H1 (cell line): ENCODE data around the gene LHFPL2.

Experiments used
- ATF2 ChIP-seq: IDR thresholded peaks from 2 replicates; pipeline ENCODE4 v1.6.1; 2012; ENCODE audit warnings: low read length, inconsistent platforms
- BACH1 ChIP-seq: IDR thresholded peaks from 2 replicates; pipeline ENCODE4 v1.6.1; 2012; ENCODE audit warnings: low read length, improper control_type of control experiment
- CBX8 ChIP-seq: fragments of 300-800, 300-1000 bp; sonication (generic); IDR thresholded peaks from 2 replicates; pipeline ENCODE4 v1.7.1; 2016; ENCODE audit warnings: low read depth, low read length, borderline replicate concordance
- CTCF ChIP-seq, 3 experiments: IDR thresholded peaks; 1 replicate in 2 of 3; 2 replicates in 1 of 3; pipeline versions ENCODE4 v1.5.1 to v1.6.1; 2011; ENCODE audit warnings: low read length in 3 of 3, mild to moderate bottlenecking in 3 of 3, inconsistent platforms in 2 of 3, low read depth in 1 of 3, moderate library complexity in 1 of 3; ENCODE audit not compliant: insufficient read depth in 1 of 3; ENCODE audit errors: control extremely low read depth in 1 of 3
- JUN ChIP-seq: IDR thresholded peaks from 2 replicates; pipeline ENCODE4 v1.6.1; 2011; ENCODE audit warnings: low read depth, mild to moderate bottlenecking, improper control_type of control experiment, low read length
- POLR2A ChIP-seq, 2 experiments: IDR thresholded peaks; 1 replicate in 1 of 2; 2 replicates in 1 of 2; pipeline ENCODE4 v1.6.1; 2011; ENCODE audit warnings: low read depth in 2 of 2, low read length in 2 of 2, mild to moderate bottlenecking in 2 of 2; ENCODE audit errors: control extremely low read depth in 1 of 2
- TAF7 ChIP-seq: optimal IDR thresholded peaks from 2 replicates; pipeline ENCODE3; 2011; ENCODE audit warnings: low read depth, mild to moderate bottlenecking, inconsistent platforms, low read length, moderate library complexity, borderline replicate concordance
- ZNF274 ChIP-seq: IDR thresholded peaks from 2 replicates; pipeline ENCODE4 v1.7.0; 2012; ENCODE audit warnings: low read length, borderline replicate concordance; ENCODE audit errors: extremely low read depth

GRCh38 chr5:78447775-78448424, 200.7 kb downstream of the LHFPL2 start:
- TF ChIP-seq CTCF (IDR thresholded peaks at IDR 0.05; ENCODE audit: control extremely low read depth in 1 of 3, insufficient read depth in 1 of 3, low read depth in 1 of 3, low read length in 3 of 3): no peak
- TF ChIP-seq ZNF274: no peak
- no peak for TF ChIP-seq BACH1
- no peak for TF ChIP-seq POLR2A (IDR thresholded peaks at IDR 0.05; ENCODE audit: control extremely low read depth in 1 of 2, low read depth in 2 of 2, low read length in 2 of 2)
- no peak for TF ChIP-seq JUN
- no peak for TF ChIP-seq ATF2
- no peak for TF ChIP-seq CBX8
- no peak for TF ChIP-seq TAF7
